HFFc6 (cell line): ENCODE data around the gene MDFI. TPM values are rescaled to one million over a fixed set of nuclear protein-coding genes. Genes with fewer than 3 reads are reported as not detected.

Experiments used
- DNase-seq: peaks from one replicate; pipeline ENCODE4 v3.0.0-alpha.2; 2018
- H3K27ac Mint-ChIP-seq: 2 replicates; pipeline ENCODE4 v1.8.0; 2020; ENCODE audit warnings: mild to moderate bottlenecking, mixed read lengths
- H3K27me3 Mint-ChIP-seq: 2 replicates; pipeline ENCODE4 v1.8.0; 2021; ENCODE audit warnings: mild to moderate bottlenecking, moderate library complexity, mixed read lengths; ENCODE audit not compliant: insufficient read depth
- H3K36me3 Mint-ChIP-seq: 2 replicates; pipeline ENCODE4 v1.8.0; 2021; ENCODE audit warnings: low read depth, mixed read lengths
- H3K4me1 Mint-ChIP-seq: 2 replicates; pipeline ENCODE4 v1.8.0; 2020; ENCODE audit warnings: low read depth, mixed read lengths
- H3K4me3 Mint-ChIP-seq: 2 replicates; pipeline ENCODE4 v1.8.0; 2020; ENCODE audit warnings: mild to moderate bottlenecking, moderate library complexity, mixed read lengths
- H3K9me3 Mint-ChIP-seq: 2 replicates; pipeline ENCODE4 v1.8.0; 2020; ENCODE audit warnings: mild to moderate bottlenecking, mixed read lengths
- CTCF ChIP-seq: fragments of 200-600 bp; sonication (generic); IDR thresholded peaks from 2 replicates; pipeline ENCODE4 v1.5.0; 2021; ENCODE audit warnings: antibody characterized with exemption, mild to moderate bottlenecking
- total RNA-seq, 6 experiments: library from RNA; stranded (reverse); fragmentation: NEBNext Ultra II Directional; extraction: Animal tissue kit (Norgen Biotek cat#: 25700); gene quantifications; 2 replicates in 1 of 6; 3 replicates in 5 of 6; pipeline ENCODE4 v1.2.3, GENCODE V29; 2021

Gene MDFI
- total RNA-seq, 6 experiments from 2014 or later, result 0.38 to 0.96 TPM; not detected in 4

GRCh38 chr6:41670703-41671360 lies 32.6 kb downstream of the MDFI start:
- Mint-ChIP-seq H3K4me1 (no peaks in the 10 kb centered on the region), H3K36me3 (no peaks in the 10 kb centered on the region), H3K27me3 (peaks cover 36% of the 10 kb centered on the region), H3K9me3 (no peaks in the 10 kb centered on the region), H3K4me3 (no peak overlapping the region), H3K27ac (no peak overlapping the region)
- no peak for DNase-seq
- no peak for TF ChIP-seq CTCF

- no peak for DNase-seq
- Mint-ChIP-seq H3K27me3 (peaks cover 36% of the 10 kb centered on the region), H3K4me3 (no peak overlapping the region), H3K4me1 (no peaks in the 10 kb centered on the region), H3K36me3 (no peaks in the 10 kb centered on the region), H3K9me3 (no peaks in the 10 kb centered on the region), H3K27ac (no peak overlapping the region)
- TF ChIP-seq CTCF, result no peak
Measured at GRCh38 chr6:41671376-41671775, 33.1 kb downstream of the MDFI start.

- no peaks in the 10 kb centered on the region for H3K36me3 Mint-ChIP-seq
- no peaks in the 10 kb centered on the region for H3K4me1 Mint-ChIP-seq
- no peak for TF ChIP-seq CTCF
- peaks cover 37% of the 10 kb centered on the region for H3K27me3 Mint-ChIP-seq
- no peak overlapping the region for H3K4me3 Mint-ChIP-seq
- H3K27ac Mint-ChIP-seq, result no peak overlapping the region
- H3K9me3 Mint-ChIP-seq, result no peaks in the 10 kb centered on the region
- DNase-seq, result no peak
Measured at GRCh38 chr6:41672016-41672415, 33.7 kb downstream of the MDFI start.

- H3K4me3 Mint-ChIP-seq, result no peak overlapping the region
- H3K27ac Mint-ChIP-seq, result no peak overlapping the region
- TF ChIP-seq CTCF, result no peak
- H3K4me1 Mint-ChIP-seq, result no peaks in the 10 kb centered on the region
- DNase-seq, result no peak
- no peaks in the 10 kb centered on the region for H3K36me3 Mint-ChIP-seq
- H3K27me3 Mint-ChIP-seq, result peaks cover 35% of the 10 kb centered on the region
- no peaks in the 10 kb centered on the region for H3K9me3 Mint-ChIP-seq
Measured at GRCh38 chr6:41672816-41673703, 34.8 kb downstream of the MDFI start.

GRCh38 chr6:41673704-41674000 lies 35.4 kb downstream of the MDFI start:
- Mint-ChIP-seq H3K27me3 (peaks cover 37% of the 10 kb centered on the region), H3K4me1 (no peaks in the 10 kb centered on the region), H3K36me3 (no peaks in the 10 kb centered on the region), H3K27ac (no peak overlapping the region), H3K4me3 (no peak overlapping the region), H3K9me3 (no peaks in the 10 kb centered on the region)
- no peak for DNase-seq
- no peak for TF ChIP-seq CTCF
